GM12892 (cell line): ENCODE measurements around the gene MAPKAPK2.

Source experiments
- DNase-seq: peaks from one replicate; pipeline ENCODE4 v3.0.0; 2011; ENCODE audit not compliant: insufficient read length
- FAIRE-seq: peaks from 2 replicates; lab custom pipeline; 2011; peaks lifted over from hg19 to GRCh38; lab: Jason Lieb, UNC
- POLR2A ChIP-seq: IDR thresholded peaks from 2 replicates; pipeline ENCODE4 v1.6.1; 2011; ENCODE audit warnings: low read depth, low read length, control low read depth
- POLR2AphosphoS5 ChIP-seq: IDR thresholded peaks from 2 replicates; pipeline ENCODE4 v1.6.1; 2011; ENCODE audit warnings: low read depth, low read length, control low read depth
- TAF1 ChIP-seq: IDR thresholded peaks from 2 replicates; pipeline ENCODE4 v1.6.1; 2011; ENCODE audit warnings: low read depth, mild to moderate bottlenecking, control low read depth, low read length, borderline replicate concordance

The MAPKAPK2 gene

GRCh38 chr1:206716159-206716869, 31.6 kb downstream of the MAPKAPK2 start:
- no peak for DNase-seq
- FAIRE-seq, result no peak

GRCh38 chr1:206716870-206717673, 32.4 kb downstream of the MAPKAPK2 start:
- no peak for TF ChIP-seq POLR2A
- peak; percentile 33; the same call in 1 of the 2 replicates for TF ChIP-seq POLR2AphosphoS5
- FAIRE-seq (peak; percentile 72), DNase-seq (no peak)

More at GRCh38 chr1:206716159-206716869, 31.6 kb downstream of the MAPKAPK2 start:
- no peak for TF ChIP-seq POLR2AphosphoS5

- DNase-seq (no peak), FAIRE-seq (no peak)
- no peak for TF ChIP-seq POLR2AphosphoS5
- TF ChIP-seq POLR2A, result no peak
- TF ChIP-seq TAF1, result no peak
Observed at GRCh38 chr1:206717674-206717989, 32.9 kb downstream of the MAPKAPK2 start.

GRCh38 chr1:206719169-206719839, 34.6 kb downstream of the MAPKAPK2 start:
- TF ChIP-seq POLR2A, result 0 out of 2 replicates have a peak, but pooled peaks have one; percentile 22
- no peak for TF ChIP-seq POLR2AphosphoS5
- TF ChIP-seq TAF1, result no peak
- DNase-seq (no peak), FAIRE-seq (no peak)

GRCh38 chr1:206721454-206721853, 36.7 kb downstream of the MAPKAPK2 start:
- TF ChIP-seq TAF1 (no peak), POLR2AphosphoS5 (no peak), POLR2A (no peak)
- FAIRE-seq (no peak), DNase-seq (no peak)

GRCh38 chr1:206722751-206723461, 38.2 kb downstream of the MAPKAPK2 start:
- DNase-seq, result no peak
- TF ChIP-seq TAF1 (no peak), POLR2A (no peak), POLR2AphosphoS5 (0 out of 2 replicates have a peak, but pooled peaks have one; percentile 15)
- no peak for FAIRE-seq

- no peak for DNase-seq
- no peak for FAIRE-seq
- TF ChIP-seq POLR2A (no peak), TAF1 (no peak), POLR2AphosphoS5 (no peak)
Observed at GRCh38 chr1:206723462-206723804, 38.7 kb downstream of the MAPKAPK2 start.

- no peak for TF ChIP-seq TAF1
- no peak for TF ChIP-seq POLR2AphosphoS5
- TF ChIP-seq POLR2A, result no peak
- no peak for FAIRE-seq
- no peak for DNase-seq
Observed at GRCh38 chr1:206723805-206724472, 39.2 kb downstream of the MAPKAPK2 start.

- no peak for FAIRE-seq
- no peak for DNase-seq
- TF ChIP-seq POLR2AphosphoS5 (no peak), TAF1 (no peak), POLR2A (no peak)
Observed at GRCh38 chr1:206725109-206725963, 40.6 kb downstream of the MAPKAPK2 start.

- no peak for FAIRE-seq
- no peak for DNase-seq
- no peak for TF ChIP-seq POLR2AphosphoS5
- no peak for TF ChIP-seq TAF1
- no peak for TF ChIP-seq POLR2A
Observed at GRCh38 chr1:206727981-206728696, 43.4 kb downstream of the MAPKAPK2 start.

- TF ChIP-seq TAF1 (no peak), POLR2AphosphoS5 (no peak), POLR2A (no peak)
- no peak for DNase-seq
- no peak for FAIRE-seq
Observed at GRCh38 chr1:206728697-206728987, 43.9 kb downstream of the MAPKAPK2 start.
